Ramos (cell line): ENCODE data around the gene STK17B.

Experiments used
- in situ Hi-C: fragments of 300-500 bp; cut with MboI; formaldehyde crosslinking; loops from one replicate; pipeline ENCODE4 v1.14.3; 2022; ENCODE audit warnings: low sequenced_read_pairs; ENCODE audit not compliant: unreplicated experiment

STK17B gene

GRCh38 chr2:196086517-196087368 lies 84.6 kb downstream of the STK17B start:
- in situ Hi-C loops: loop anchor here (25.0 kb wide), 1 partner anchor 376 kb away; no protein-coding TSS in a partner anchor

GRCh38 chr2:196083601-196084000 lies 87.8 kb downstream of the STK17B start:
- in situ Hi-C loops: loop anchor here (25.0 kb wide), 1 partner anchor 379 kb away; no protein-coding TSS in a partner anchor
